SK-N-SH (cell line): Measurements from ENCODE around the gene HAUS5. TPM values are rescaled to one million over a fixed set of nuclear protein-coding genes. Genes with fewer than 3 reads are reported as not detected.
"Not testable (repeated sequence)": the region's sequence is repeated elsewhere in the genome, so short reads cannot be mapped to it uniquely, and the experiment has no call there.

Experiments used
- CTCF ChIA-PET: fragments of 300-600, 350-600 bp; formaldehyde crosslinking; extraction: SDS; loops from one replicate; lab custom pipeline; 2021; lab: Yijun Ruan, JAX
- POLR2A ChIA-PET: fragments of 350-600 bp; sonication (Branson Sonifier 250); formaldehyde crosslinking; extraction: SDS; loops from one replicate; lab custom pipeline; 2020; ENCODE audit warnings: antibody characterized with exemption, inconsistent platforms; lab: Yijun Ruan, JAX
- DNase-seq: peaks from one replicate; pipeline ENCODE4 v3.0.0; 2012
- H2AFZ ChIP-seq: fragments of 200-600 bp; sonication (generic); 2 replicates; pipeline ENCODE4 v1.8.1; 2016; ENCODE audit warnings: antibody characterized with exemption, mild to moderate bottlenecking, low read depth
- H3F3A ChIP-seq: fragments of 200-600 bp; sonication (generic); replicated peaks from 2 replicates; pipeline ENCODE3; 2016; ENCODE audit warnings: antibody characterized with exemption, mild to moderate bottlenecking; ENCODE audit not compliant: insufficient read depth
- H3K27ac ChIP-seq, 2 experiments: fragments of 200-500 bp in 1 of 2; fragments of 200-600 bp in 1 of 2; sonication (Bioruptor generic) in 1 of 2; sonication (generic), shearing (Covaris generic) in 1 of 2; 2 replicates each; pipeline versions ENCODE4 v1.5.1 to v1.6.1; 2014 to 2016; ENCODE audit warnings: low read depth in 2 of 2, inconsistent platforms in 1 of 2, low read length in 1 of 2, mild to moderate bottlenecking in 1 of 2, mixed read lengths in 1 of 2
- H3K27me3 ChIP-seq: fragments of 200-600 bp; sonication (generic), shearing (Covaris generic); 2 replicates; pipeline ENCODE4 v1.6.1; 2016; ENCODE audit warnings: mixed run types; ENCODE audit not compliant: insufficient read depth
- H3K36me3 ChIP-seq, 2 experiments: fragments of 200-500 bp in 1 of 2; fragments of 200-600 bp in 1 of 2; sonication (Bioruptor generic) in 1 of 2; sonication (generic) in 1 of 2; replicated peaks in 1 of 2; 2 replicates each; pipeline versions ENCODE3 to v1.5.1; 2014 to 2016; ENCODE audit warnings: low read length in 1 of 2, mild to moderate bottlenecking in 1 of 2; ENCODE audit not compliant: insufficient read depth in 2 of 2, control insufficient read depth in 1 of 2
- H3K4me1 ChIP-seq, 2 experiments: fragments of 200-500 bp in 1 of 2; fragments of 200-600 bp in 1 of 2; sonication (Bioruptor generic) in 1 of 2; sonication (generic), shearing (Covaris generic) in 1 of 2; 2 replicates each; pipeline versions ENCODE4 v1.5.1 to v1.6.1; 2014 to 2016; ENCODE audit warnings: low read depth in 1 of 2, low read length in 1 of 2, mixed run types in 1 of 2; ENCODE audit not compliant: insufficient read depth in 2 of 2, control insufficient read depth in 1 of 2
- H3K4me2 ChIP-seq: fragments of 200-600 bp; sonication (generic), shearing (Covaris generic); 2 replicates; pipeline ENCODE4 v1.6.1; 2017; ENCODE audit warnings: mixed run types
- H3K4me3 ChIP-seq, 2 experiments: fragments of 200-500 bp in 1 of 2; fragments of 200-600 bp in 1 of 2; sonication (Bioruptor generic) in 1 of 2; sonication (generic), shearing (Covaris generic) in 1 of 2; 2 replicates each; pipeline versions ENCODE4 v1.5.1 to v1.8.1; 2014 to 2016; ENCODE audit warnings: low read depth in 2 of 2, inconsistent platforms in 1 of 2, low read length in 1 of 2, mild to moderate bottlenecking in 1 of 2, mixed read lengths in 1 of 2, moderate library complexity in 1 of 2
- H3K79me2 ChIP-seq: fragments of 200-600 bp; sonication (generic); 2 replicates; pipeline ENCODE4 v1.8.1; 2017; ENCODE audit warnings: mild to moderate bottlenecking; ENCODE audit not compliant: insufficient read depth
- H3K9ac ChIP-seq: fragments of 200-600 bp; sonication (generic); 2 replicates; pipeline ENCODE4 v1.6.1; 2017; ENCODE audit warnings: mixed run types
- H3K9me2 ChIP-seq: fragments of 200-600 bp; sonication (generic); 2 replicates; pipeline ENCODE4 v1.6.1; 2017; ENCODE audit warnings: mixed run types
- H3K9me3 ChIP-seq: fragments of 200-600 bp; sonication (generic); 2 replicates; pipeline ENCODE4 v1.6.1; 2017; ENCODE audit warnings: mixed run types, mild to moderate bottlenecking, moderate library complexity
- H4K20me1 ChIP-seq: fragments of 200-600 bp; sonication (generic); 2 replicates; pipeline ENCODE4 v1.6.1; 2017; ENCODE audit warnings: mild to moderate bottlenecking, mixed run types; ENCODE audit not compliant: insufficient read depth
- EZH2phosphoT487 ChIP-seq: fragments of 200-600 bp; sonication (generic); IDR thresholded peaks from 2 replicates; pipeline ENCODE4 v1.6.1; 2017; ENCODE audit warnings: low read depth, mixed run types, mild to moderate bottlenecking, antibody characterized with exemption, moderate library complexity, borderline replicate concordance
- FOXM1 ChIP-seq: IDR thresholded peaks from 2 replicates; pipeline ENCODE4 v1.4.0; 2012; ENCODE audit warnings: low read depth, mild to moderate bottlenecking
- JUND ChIP-seq: IDR thresholded peaks from 2 replicates; pipeline ENCODE4 v1.4.0; 2012
- NFIC ChIP-seq: IDR thresholded peaks from 2 replicates; pipeline ENCODE4 v1.4.0; 2012; ENCODE audit warnings: borderline replicate concordance
- RAD21 ChIP-seq: IDR thresholded peaks from 2 replicates; pipeline ENCODE4 v1.6.1; 2012; ENCODE audit warnings: mild to moderate bottlenecking, low read length
- SIN3A ChIP-seq: IDR thresholded peaks from 2 replicates; pipeline ENCODE4 v1.6.1; 2012; ENCODE audit warnings: low read depth, mild to moderate bottlenecking, low read length, moderate library complexity, borderline replicate concordance
- TAF1 ChIP-seq: IDR thresholded peaks from 2 replicates; pipeline ENCODE4 v1.6.1; 2012; ENCODE audit warnings: low read depth, mild to moderate bottlenecking, low read length, moderate library complexity, borderline replicate concordance
- WGBS: methylation state at CpG from one replicate; pipeline ENCODE4 v1.1.6; 2017; ENCODE audit warnings: low lambda C conversion rate; 5-methylcytosine and 5-hydroxymethylcytosine counted together
- polyA plus RNA-seq, 3 experiments: library from polyadenylated mRNA; depleted of rRNA; stranded (reverse); fragments of >200 nt; gene quantifications; 2 replicates each; pipeline ENCODE4 v1.2.3, GENCODE V29; 2012
- TF ChIP-seq, protein P1 (sequence below): IDR thresholded peaks from 2 replicates; pipeline ENCODE4 v1.4.0; 2012; ENCODE audit warnings: low read depth
- TF ChIP-seq, protein P2 (sequence below): IDR thresholded peaks from 2 replicates; pipeline ENCODE4 v1.4.0; 2012; ENCODE audit warnings: low read depth, borderline replicate concordance

HAUS5 gene
- polyA plus RNA-seq, 1 of the 3 experiments (the other 2 are of a cell fraction), result 7.1 TPM

DNA sequence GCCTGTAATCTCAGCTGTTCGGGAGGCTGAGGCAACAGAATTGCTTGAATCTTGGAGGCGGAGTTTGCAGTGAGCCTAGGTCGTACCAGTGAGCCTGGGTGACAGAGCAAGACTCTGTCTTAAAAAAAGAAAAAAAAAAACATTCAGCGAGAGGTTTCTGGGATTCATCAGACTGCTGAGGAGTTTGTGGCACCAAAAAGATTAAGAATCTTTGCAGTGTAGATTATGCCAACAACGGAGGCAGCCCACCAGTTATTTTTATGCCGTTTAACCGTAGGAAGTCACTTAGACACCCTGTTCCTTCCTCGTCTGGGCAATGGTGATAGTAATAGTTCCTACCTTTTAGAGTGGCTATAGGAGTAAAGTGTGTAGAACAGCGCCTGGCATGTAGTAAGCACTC, 38.0 kb downstream of the HAUS5 start:
- H4K20me1 ChIP-seq, result no peaks in the 10 kb centered on the region
- H3K79me2 ChIP-seq, result peaks cover 34% of the 10 kb centered on the region
- DNase-seq, result no peak
- H3K36me3 ChIP-seq, result peaks cover 13 to 16% of the 10 kb centered on the region in 2 experiments
- POLR2A ChIA-PET, result no interaction called here
- H3K9ac ChIP-seq, result no peak overlapping the region
- WGBS, result 89% methylated on average over 9 of the region's 9 CpGs
- no peak overlapping the region for H3K4me3 ChIP-seq
- TF ChIP-seq, protein P1, sequence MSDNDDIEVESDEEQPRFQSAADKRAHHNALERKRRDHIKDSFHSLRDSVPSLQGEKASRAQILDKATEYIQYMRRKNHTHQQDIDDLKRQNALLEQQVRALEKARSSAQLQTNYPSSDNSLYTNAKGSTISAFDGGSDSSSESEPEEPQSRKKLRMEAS, result no peak
- TF ChIP-seq JUND (no peak), FOXM1 (no peak), NFIC (no peak), SIN3A (no peak)
- peaks cover 2% of the 10 kb centered on the region for H3F3A ChIP-seq
- no peaks in the 10 kb centered on the region for H3K9me2 ChIP-seq
- peaks cover 4 to 6% of the 10 kb centered on the region in 2 experiments; a peak in 1 of 4 replicates for H3K4me1 ChIP-seq
- H3K9me3 ChIP-seq, result no peaks in the 10 kb centered on the region
- H3K27me3 ChIP-seq, result no peaks in the 10 kb centered on the region
- no peak overlapping the region for H3K4me2 ChIP-seq
- CTCF ChIA-PET, result no interaction called here
- no peak overlapping the region for H3K27ac ChIP-seq
- no peak overlapping the region for H2AFZ ChIP-seq

DNA sequence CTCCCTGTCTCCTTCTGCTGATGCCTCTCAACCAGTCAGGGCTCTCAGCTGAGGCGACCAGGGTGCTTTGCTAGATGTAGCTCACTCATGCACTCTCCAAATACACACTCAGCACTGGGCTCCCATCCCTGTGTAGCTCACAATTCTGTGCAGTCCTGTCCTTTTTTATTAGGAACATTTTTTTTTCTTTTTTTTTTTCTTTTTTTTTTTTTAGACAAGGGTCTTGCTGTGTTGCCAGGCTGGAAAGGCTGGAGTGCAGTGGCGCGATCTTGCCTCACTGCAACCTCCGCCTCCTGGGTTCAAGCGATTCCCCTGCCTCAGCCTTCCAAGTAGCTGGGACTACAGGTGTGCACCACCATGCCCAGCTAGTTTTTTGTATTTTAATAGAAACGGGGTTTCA, 42.3 kb downstream of the HAUS5 start:
- H3K27me3 ChIP-seq, H3K27ac ChIP-seq, H3F3A ChIP-seq, H4K20me1 ChIP-seq, H3K4me3 ChIP-seq, H2AFZ ChIP-seq, DNase-seq, POLR2A ChIA-PET, H3K9ac ChIP-seq, H3K4me2 ChIP-seq, H3K4me1 ChIP-seq, H3K9me3 ChIP-seq, H3K9me2 ChIP-seq: not testable (repeated sequence)
- H3K36me3 ChIP-seq, result peaks cover 33 to 37% of the 10 kb centered on the region in 2 experiments
- CTCF ChIA-PET, result interaction anchor here (0.8 to 2.8 kb wide), 3 partner anchors 10 to 145 kb away, joined by 3 to 10 read pairs (median 4); partner anchors contain the start of gene UPK1A
- 95% methylated on average over 6 of the region's 6 CpGs for WGBS
- H3K79me2 ChIP-seq, result peaks cover 17% of the 10 kb centered on the region

DNA sequence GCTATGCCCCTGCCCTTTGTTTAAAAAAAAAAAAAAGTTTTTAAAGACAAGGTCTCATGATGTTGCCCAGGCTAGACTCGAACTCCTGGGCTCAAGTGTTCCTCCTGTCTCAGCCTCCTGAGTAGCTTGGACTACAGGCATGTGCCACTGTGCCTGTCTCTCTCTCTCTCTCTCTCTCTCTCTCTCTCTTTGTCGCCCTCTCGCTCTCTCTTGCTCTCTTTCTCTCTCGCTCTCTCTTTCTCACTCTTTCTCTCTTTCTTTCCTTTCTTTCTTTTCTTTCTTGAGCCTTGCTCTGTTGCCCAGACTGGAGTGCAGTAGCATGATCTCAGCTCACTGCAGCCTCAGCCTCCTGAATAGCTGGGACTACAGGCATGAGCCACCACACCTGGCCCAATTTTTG, 43.1 kb downstream of the HAUS5 start:
- 97% methylated on average over 4 of the region's 4 CpGs for WGBS
- Histone ChIP-seq H3K27me3 (no peaks in the 10 kb centered on the region), H4K20me1 (no peaks in the 10 kb centered on the region), H3K36me3 (peaks cover 28 to 37% of the 10 kb centered on the region in 2 experiments), H3K4me2 (no peak overlapping the region), H3K9me3 (no peaks in the 10 kb centered on the region), H2AFZ (no peak overlapping the region), H3K9ac (no peak overlapping the region), H3K4me1 (no peaks in the 10 kb centered on the region)
- DNase-seq, result no peak
- POLR2A ChIA-PET, result no interaction called here
- TF ChIP-seq TAF1, result no peak
- TF ChIP-seq EZH2phosphoT487, result no peak
- TF ChIP-seq, protein P1, result no peak
- TF ChIP-seq, protein P2, sequence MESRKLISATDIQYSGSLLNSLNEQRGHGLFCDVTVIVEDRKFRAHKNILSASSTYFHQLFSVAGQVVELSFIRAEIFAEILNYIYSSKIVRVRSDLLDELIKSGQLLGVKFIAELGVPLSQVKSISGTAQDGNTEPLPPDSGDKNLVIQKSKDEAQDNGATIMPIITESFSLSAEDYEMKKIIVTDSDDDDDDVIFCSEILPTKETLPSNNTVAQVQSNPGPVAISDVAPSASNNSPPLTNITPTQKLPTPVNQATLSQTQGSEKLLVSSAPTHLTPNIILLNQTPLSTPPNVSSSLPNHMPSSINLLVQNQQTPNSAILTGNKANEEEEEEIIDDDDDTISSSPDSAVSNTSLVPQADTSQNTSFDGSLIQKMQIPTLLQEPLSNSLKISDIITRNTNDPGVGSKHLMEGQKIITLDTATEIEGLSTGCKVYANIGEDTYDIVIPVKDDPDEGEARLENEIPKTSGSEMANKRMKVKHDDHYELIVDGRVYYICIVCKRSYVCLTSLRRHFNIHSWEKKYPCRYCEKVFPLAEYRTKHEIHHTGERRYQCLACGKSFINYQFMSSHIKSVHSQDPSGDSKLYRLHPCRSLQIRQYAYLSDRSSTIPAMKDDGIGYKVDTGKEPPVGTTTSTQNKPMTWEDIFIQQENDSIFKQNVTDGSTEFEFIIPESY, result no peak
- TF ChIP-seq RAD21, result no peak
- TF ChIP-seq, all 33 proteins: peak for 0
- CTCF ChIA-PET, result interaction anchor here (0.9 to 2.8 kb wide), 2 partner anchors 11 kb away, joined by 3 to 10 read pairs; partner anchors contain the start of gene UPK1A
- H3F3A ChIP-seq, result no peaks in the 10 kb centered on the region
- no peak overlapping the region for H3K4me3 ChIP-seq
- H3K79me2 ChIP-seq, result peaks cover 9% of the 10 kb centered on the region; the same call in 1 of the 2 replicates
- no peak overlapping the region for H3K27ac ChIP-seq
- H3K9me2 ChIP-seq, result no peaks in the 10 kb centered on the region
